HL-60 (cell line): Measurements from ENCODE around the gene SRMS.

Experiments used
- CTCF ChIP-seq: IDR thresholded peaks from one replicate; pipeline ENCODE4 v1.5.1; 2011; ENCODE audit warnings: low read length, control low read depth, inconsistent platforms; ENCODE audit not compliant: insufficient read depth
- POLR2AphosphoS5 ChIP-seq: IDR thresholded peaks from 2 replicates; pipeline ENCODE4 v1.6.1; 2012; ENCODE audit warnings: low read depth
- REST ChIP-seq: IDR thresholded peaks from 2 replicates; pipeline ENCODE4 v1.6.1; 2012; ENCODE audit warnings: low read depth; ENCODE audit not compliant: insufficient replicate concordance

GRCh38 chr20:63529861-63530787 lies 17.4 kb downstream of the SRMS start:
- no peak for TF ChIP-seq CTCF
- TF ChIP-seq POLR2AphosphoS5: no peak
- TF ChIP-seq REST: no peak
